Ascending aorta (tissue), 2 donors: ENCODE results near the gene DAB1. TPM values are rescaled to one million over a fixed set of nuclear protein-coding genes. Genes with fewer than 3 reads are reported as not detected.

Source experiments
- DNase-seq, 2 donors: peaks; one replicate each; pipeline ENCODE4 v3.0.0-alpha.2; 2019; ENCODE audit warnings: low spot score in 2 of 2
- H3K27ac ChIP-seq, 2 donors: fragments of 200-600 bp; sonication (generic); one replicate each; pipeline ENCODE4 v1.5.1; 2016 to 2017; ENCODE audit warnings: mild to moderate bottlenecking in 1 of 2
- H3K27me3 ChIP-seq: fragments of 200-600 bp; sonication (generic); one replicate; pipeline ENCODE4 v1.5.1; 2017
- H3K36me3 ChIP-seq, 2 donors: fragments of 200-600 bp; sonication (generic); one replicate each; pipeline ENCODE4 v1.5.1; 2016
- H3K4me1 ChIP-seq, 2 donors: fragments of 200-600 bp; sonication (generic); one replicate each; pipeline ENCODE4 v1.5.1; 2016 to 2017; ENCODE audit warnings: mild to moderate bottlenecking in 1 of 2
- H3K4me3 ChIP-seq, 2 donors: fragments of 200-600 bp; sonication (generic); one replicate each; pipeline ENCODE4 v1.5.1; 2016 to 2017; ENCODE audit warnings: mild to moderate bottlenecking in 1 of 2
- H3K9me3 ChIP-seq, 2 donors: fragments of 200-600 bp; sonication (generic); one replicate each; pipeline ENCODE4 v1.5.1; 2016
- CTCF ChIP-seq, 3 experiments: fragments of 200-600 bp in 2 of 3; fragments of 450-650 bp in 1 of 3; sonication (generic) in 2 of 3; IDR thresholded peaks; one replicate each; pipeline ENCODE4 v1.5.1; 2016 to 2019; ENCODE audit warnings: antibody characterized with exemption in 3 of 3, mild to moderate bottlenecking in 1 of 3, moderate library complexity in 1 of 3
- intact Hi-C: fragments of 100-400 bp; cut with DNase I; formaldehyde crosslinking; loops from one replicate; pipeline ENCODE4 v1.15.1; 2023
- total RNA-seq: library from RNA; depleted of rRNA; stranded (reverse); fragments of >200 nt; gene quantifications from one replicate; pipeline ENCODE4 v1.1.0, GENCODE V29; 2016

DAB1 gene
- total RNA-seq, 1 donor from 2014 or later: not detected

- no peaks in the 10 kb centered on the region for H3K27me3 ChIP-seq
- H3K27ac ChIP-seq: no peak overlapping the region
- no peaks in the 10 kb centered on the region for H3K9me3 ChIP-seq
- TF ChIP-seq CTCF (IDR thresholded peaks at IDR 0.05): no peak
- H3K36me3 ChIP-seq: no peaks in the 10 kb centered on the region
- no peak overlapping the region for H3K4me3 ChIP-seq
- H3K4me1 ChIP-seq: no peaks in the 10 kb centered on the region
- intact Hi-C loops: no loop called here
- DNase-seq: no peak
Measured at GRCh38 chr1:57163789-57164188, 260.1 kb downstream of the DAB1 start.

GRCh38 chr1:57163325-57163724, 260.5 kb downstream of the DAB1 start:
- no peak overlapping the region for H3K4me3 ChIP-seq
- no peak overlapping the region for H3K27ac ChIP-seq
- H3K27me3 ChIP-seq: no peaks in the 10 kb centered on the region
- no peak for TF ChIP-seq CTCF (IDR thresholded peaks at IDR 0.05)
- intact Hi-C loops: no loop called here
- H3K36me3 ChIP-seq: no peaks in the 10 kb centered on the region
- no peaks in the 10 kb centered on the region for H3K9me3 ChIP-seq
- DNase-seq: no peak
- no peaks in the 10 kb centered on the region for H3K4me1 ChIP-seq

GRCh38 chr1:57162607-57163261, 261.1 kb downstream of the DAB1 start:
- Histone ChIP-seq H3K4me3 (no peak overlapping the region), H3K9me3 (no peaks in the 10 kb centered on the region), H3K4me1 (no peaks in the 10 kb centered on the region), H3K36me3 (no peaks in the 10 kb centered on the region), H3K27ac (no peak overlapping the region), H3K27me3 (no peaks in the 10 kb centered on the region)
- intact Hi-C loops: no loop called here
- DNase-seq: no peak
- no peak for TF ChIP-seq CTCF (IDR thresholded peaks at IDR 0.05)

- TF ChIP-seq CTCF (IDR thresholded peaks at IDR 0.05): no peak
- no peak for DNase-seq
- Histone ChIP-seq H3K27me3 (no peaks in the 10 kb centered on the region), H3K27ac (no peak overlapping the region), H3K36me3 (no peaks in the 10 kb centered on the region), H3K4me3 (no peak overlapping the region), H3K9me3 (no peaks in the 10 kb centered on the region), H3K4me1 (no peaks in the 10 kb centered on the region)
- intact Hi-C loops: no loop called here
Measured at GRCh38 chr1:57160594-57160993, 263.3 kb downstream of the DAB1 start.

GRCh38 chr1:57158604-57158998, 265.3 kb downstream of the DAB1 start:
- Histone ChIP-seq H3K4me1 (no peaks in the 10 kb centered on the region), H3K4me3 (no peak overlapping the region), H3K27me3 (no peaks in the 10 kb centered on the region), H3K9me3 (no peaks in the 10 kb centered on the region), H3K27ac (no peak overlapping the region), H3K36me3 (no peaks in the 10 kb centered on the region)
- intact Hi-C loops: no loop called here
- TF ChIP-seq CTCF (IDR thresholded peaks at IDR 0.05): no peak
- DNase-seq: no peak
